HL-60/S4 treated with retinoic acid at 250 ng/mL for 4 days and 3 days (cell line): ENCODE results near the gene FBXL16.

Experiments used
- in situ Hi-C: fragments of 300-500 bp; cut with MboI; formaldehyde crosslinking; loops from 2 replicates; pipeline ENCODE4 v1.7.0; 2022; ENCODE audit warnings: low sequenced_read_pairs

FBXL16 gene

GRCh38 chr16:723695-724094 lies 18.1 kb upstream of the FBXL16 start:
- in situ Hi-C loops: loop anchor here (25.0 kb wide), 1 partner anchor 339 kb away; the partner anchor contains the start of gene SSTR5

GRCh38 chr16:722835-723633 lies 17.4 kb upstream of the FBXL16 start:
- in situ Hi-C loops: loop anchor here (25.0 kb wide), 1 partner anchor 339 kb away; the partner anchor contains the start of gene SSTR5

GRCh38 chr16:721765-722540 lies 16.4 kb upstream of the FBXL16 start:
- in situ Hi-C loops: loop anchor here (25.0 kb wide), 1 partner anchor 340 kb away; the partner anchor contains the start of gene SSTR5

GRCh38 chr16:720990-721764 lies 15.6 kb upstream of the FBXL16 start, which contains the start of gene ANTKMT:
Gene ANTKMT (plus strand): TSS chr16:721146. CDS start chr16:721275, 129 bp downstream.
- in situ Hi-C loops: loop anchor here (25.0 kb wide), 1 partner anchor 341 kb away; the partner anchor contains the start of gene SSTR5

- in situ Hi-C loops: loop anchor here (25.0 kb wide), 1 partner anchor 342 kb away; the partner anchor contains the start of gene SSTR5
These were observed 14.9 kb upstream of the FBXL16 start for GRCh38 chr16:720447-720989.

GRCh38 chr16:719815-720446 lies 14.3 kb upstream of the FBXL16 start:
- in situ Hi-C loops: loop anchor here (25.0 kb wide), 1 partner anchor 342 kb away; the partner anchor contains the start of gene SSTR5

- in situ Hi-C loops: loop anchor here (25.0 kb wide), 1 partner anchor 343 kb away; the partner anchor contains the start of gene SSTR5
These were observed 13.3 kb upstream of the FBXL16 start for GRCh38 chr16:718922-719321.

GRCh38 chr16:718389-718788 lies 12.8 kb upstream of the FBXL16 start:
- in situ Hi-C loops: loop anchor here (25.0 kb wide), 1 partner anchor 344 kb away; the partner anchor contains the start of gene SSTR5

- in situ Hi-C loops: loop anchor here (25.0 kb wide), 1 partner anchor 345 kb away; the partner anchor contains the start of gene SSTR5
These were observed 12.0 kb upstream of the FBXL16 start for GRCh38 chr16:717450-718245.

DNA sequence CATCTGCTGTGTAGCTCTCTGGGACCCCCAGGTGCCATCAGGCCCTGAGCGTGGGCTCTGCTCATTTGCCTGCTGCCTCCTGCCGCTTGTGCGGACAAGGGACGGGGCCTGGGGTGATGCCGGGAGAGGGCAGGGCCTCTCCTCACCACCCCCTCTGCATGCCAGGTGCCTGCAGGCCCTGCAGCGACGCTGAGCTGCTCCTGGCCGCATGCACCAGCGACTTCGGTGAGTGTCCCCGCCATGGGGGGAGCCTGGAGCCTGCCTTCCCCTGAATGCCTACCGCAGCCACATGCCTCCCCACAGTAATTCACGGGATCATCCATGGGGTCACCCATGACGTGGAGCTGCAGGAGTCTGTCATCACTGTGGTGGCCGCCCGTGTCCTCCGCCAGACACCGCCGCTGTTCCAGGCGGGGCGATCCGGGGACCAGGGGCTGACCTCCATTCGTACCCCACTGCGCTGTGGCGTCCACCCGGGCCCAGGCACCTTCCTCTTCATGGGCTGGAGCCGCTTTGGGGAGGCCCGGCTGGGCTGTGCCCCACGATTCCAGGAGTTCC lies 11.2 kb upstream of the FBXL16 start:
- in situ Hi-C loops: loop anchor here (25.0 kb wide), 1 partner anchor 345 kb away; the partner anchor contains the start of gene SSTR5

DNA sequence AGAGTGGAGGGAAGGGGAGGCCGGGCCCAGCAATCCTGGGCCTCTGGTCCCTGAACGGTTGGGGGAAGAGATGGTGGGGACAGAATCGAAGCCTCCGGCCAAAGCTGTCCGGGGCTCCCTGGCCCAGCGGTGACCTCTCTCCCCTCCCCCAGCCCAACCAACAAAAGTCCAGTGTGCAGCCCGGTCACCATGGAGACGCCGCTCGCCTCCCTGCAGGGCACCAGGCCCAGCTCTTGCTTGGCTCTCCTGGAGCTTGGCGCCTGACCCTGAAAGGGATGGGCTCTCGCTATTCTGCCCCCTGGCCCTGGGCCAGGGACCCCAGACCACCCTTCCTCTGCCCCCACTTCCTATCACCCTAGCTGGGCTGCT lies 10.6 kb upstream of the FBXL16 start:
- in situ Hi-C loops: loop anchor here (25.0 kb wide), 1 partner anchor 346 kb away; the partner anchor contains the start of gene SSTR5

GRCh38 chr16:715477-716199 lies 10.0 kb upstream of the FBXL16 start:
- in situ Hi-C loops: loop anchor here (25.0 kb wide), 1 partner anchor 347 kb away; the partner anchor contains the start of gene SSTR5

DNA sequence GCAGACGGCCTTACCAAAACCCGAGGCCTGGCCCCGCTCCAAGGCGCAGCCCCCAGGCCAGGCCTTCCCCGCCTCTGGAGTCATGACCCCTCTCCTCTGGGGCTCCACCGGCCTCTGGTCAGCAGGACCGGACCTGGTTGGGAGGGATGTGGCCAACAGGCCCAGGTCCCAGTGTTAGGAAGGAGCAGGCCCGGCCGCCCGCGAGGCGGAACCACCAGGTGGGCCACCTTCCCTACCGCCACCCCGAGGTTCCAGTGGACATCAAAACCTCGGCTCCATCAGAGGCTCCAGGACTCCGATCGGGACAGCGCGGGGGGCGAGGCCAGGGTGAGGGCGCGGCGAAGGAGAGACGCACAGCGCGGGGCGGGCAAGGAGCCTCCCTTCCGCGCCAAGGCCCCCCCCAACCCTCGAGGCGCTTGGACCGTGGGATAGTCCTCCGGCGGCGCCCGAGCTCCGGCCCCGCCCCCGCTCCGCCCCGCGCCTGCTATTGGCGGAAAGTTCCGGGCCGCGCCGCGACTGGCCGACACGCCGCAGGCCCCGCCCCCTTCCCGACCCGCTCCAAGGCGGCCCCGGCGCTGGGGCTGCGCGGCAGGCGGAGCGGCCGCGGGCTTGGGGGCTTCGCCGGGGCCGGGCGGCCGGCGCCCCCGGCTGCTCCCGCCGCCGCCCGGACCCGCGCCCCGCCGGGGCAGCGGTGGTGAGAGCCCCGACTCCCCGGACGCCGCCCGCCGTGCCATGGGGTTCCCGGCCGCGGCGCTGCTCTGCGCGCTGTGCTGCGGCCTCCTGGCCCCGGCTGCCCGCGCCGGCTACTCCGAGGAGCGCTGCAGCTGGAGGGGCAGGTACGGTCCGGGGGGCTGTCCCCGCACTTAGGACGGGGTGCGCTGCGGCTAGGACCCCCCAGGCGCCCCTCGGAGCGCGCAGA lies 9.2 kb upstream of the FBXL16 start, which contains the start of gene METRN:
METRN (plus strand) TSS at position 561 of the 919 bp plus-strand sequence; CDS start at position 733, 172 bp downstream.
- in situ Hi-C loops: loop anchor here (25.0 kb wide), 1 partner anchor 347 kb away; the partner anchor contains the start of gene SSTR5

GRCh38 chr16:714079-714478 lies 8.5 kb upstream of the FBXL16 start:
- in situ Hi-C loops: loop anchor here (25.0 kb wide), 1 partner anchor 348 kb away; the partner anchor contains the start of gene SSTR5

DNA sequence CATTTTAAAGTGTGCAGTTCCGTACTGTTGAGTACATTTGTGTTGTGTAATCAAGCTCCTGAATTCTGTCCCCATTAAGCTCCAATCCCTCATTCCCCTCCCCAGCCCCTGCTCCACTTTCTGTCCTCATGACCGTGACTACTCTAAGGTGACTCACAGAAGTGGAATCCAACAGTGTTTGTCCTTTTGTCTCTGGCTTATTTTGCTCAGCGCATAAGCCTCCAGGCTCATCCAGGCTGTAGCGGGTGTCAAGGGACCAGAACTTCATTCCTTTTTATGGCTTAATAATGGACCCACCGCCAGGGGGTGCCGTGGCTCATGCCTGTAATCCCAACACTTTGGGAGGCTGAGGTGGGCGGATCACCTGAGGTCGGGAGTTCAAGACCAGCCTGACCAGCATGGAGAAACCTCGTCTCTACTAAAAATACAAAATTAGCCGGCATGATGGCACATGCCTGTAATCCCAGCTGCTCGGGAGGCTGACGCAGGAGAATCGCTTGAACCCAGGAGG lies 7.2 kb upstream of the FBXL16 start:
- in situ Hi-C loops: loop anchor here (25.0 kb wide), 1 partner anchor 350 kb away; the partner anchor contains the start of gene SSTR5
